ENCODE results near the gene CATSPERE. TPM values are rescaled to one million over a fixed set of nuclear protein-coding genes. Genes with fewer than 3 reads are reported as not detected.

The CATSPERE gene
- total RNA-seq, 2 experiments from 2014 or later = 0.20 to 0.58 TPM

- POLR2A ChIA-PET = no interaction called here
- no peak for TF ChIP-seq CTCF (IDR thresholded peaks at IDR 0.05)
- no peak for DNase-seq
- Mint-ChIP-seq H3K4me3 (no peak overlapping the region), H3K4me1 (ENCODE audit: low read depth) (no peaks in the 10 kb centered on the region), H3K9me3 (no peaks in the 10 kb centered on the region), H3K36me3 (ENCODE audit: low read depth) (no peaks in the 10 kb centered on the region), H3K27me3 (peaks cover 4% of the 10 kb centered on the region), H3K27ac (no peak overlapping the region)
- intact Hi-C loops (cut with micrococcal nuclease) = no loop called here
- ATAC-seq = no peak
- CTCF ChIA-PET = interaction anchor here (4.6 kb wide), 1 partner anchor 37 kb away, joined by 17 read pairs; no protein-coding TSS in a partner anchor
Measured at GRCh38 chr1:244640917-244641316, 179.8 kb downstream of the CATSPERE start.

GRCh38 chr1:244642526-244642925, 181.5 kb downstream of the CATSPERE start:
- ChIA-PET POLR2A (interaction anchor here (0.6 kb wide), 1 partner anchor 203 kb away, joined by 3 read pairs; no protein-coding TSS in a partner anchor), CTCF (no interaction called here)
- ATAC-seq = no peak
- no peak overlapping the region for H3K27ac Mint-ChIP-seq
- peaks cover 4% of the 10 kb centered on the region for H3K27me3 Mint-ChIP-seq
- no peaks in the 10 kb centered on the region for H3K36me3 Mint-ChIP-seq (ENCODE audit: low read depth)
- no peak for TF ChIP-seq CTCF (IDR thresholded peaks at IDR 0.05)
- no peaks in the 10 kb centered on the region for H3K9me3 Mint-ChIP-seq
- intact Hi-C loops (cut with micrococcal nuclease) = no loop called here
- DNase-seq = no peak
- no peak overlapping the region for H3K4me3 Mint-ChIP-seq
- no peaks in the 10 kb centered on the region for H3K4me1 Mint-ChIP-seq (ENCODE audit: low read depth)

DNA sequence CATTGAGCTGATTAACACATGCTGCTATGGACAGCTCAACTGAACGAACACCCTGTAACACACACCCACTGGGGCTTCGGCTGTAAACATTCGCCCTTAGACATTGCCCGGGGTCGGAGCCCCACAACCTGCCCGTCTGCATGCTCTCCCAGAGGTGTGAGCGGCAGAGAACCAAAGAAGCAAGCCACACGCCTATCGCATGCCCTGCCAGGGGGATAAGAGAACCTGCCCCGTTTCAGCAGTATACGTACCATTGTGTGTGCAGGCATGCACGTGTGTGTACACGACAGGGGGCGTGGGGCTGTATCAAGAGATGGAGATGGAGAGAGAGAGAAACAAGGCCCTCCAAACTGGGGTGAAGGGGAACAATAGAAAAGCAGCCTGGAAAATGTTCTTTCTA, 181.9 kb downstream of the CATSPERE start:
- intact Hi-C loops (cut with micrococcal nuclease) = no loop called here
- TF ChIP-seq CTCF (IDR thresholded peaks at IDR 0.05) = no peak
- POLR2A ChIA-PET = no interaction called here
- Mint-ChIP-seq H3K9me3 (no peaks in the 10 kb centered on the region), H3K4me1 (ENCODE audit: low read depth) (no peaks in the 10 kb centered on the region), H3K4me3 (no peak overlapping the region), H3K36me3 (ENCODE audit: low read depth) (no peaks in the 10 kb centered on the region), H3K27me3 (peaks cover 4% of the 10 kb centered on the region), H3K27ac (no peak overlapping the region)
- ATAC-seq = no peak
- no peak for DNase-seq
- CTCF ChIA-PET = no interaction called here

DNA sequence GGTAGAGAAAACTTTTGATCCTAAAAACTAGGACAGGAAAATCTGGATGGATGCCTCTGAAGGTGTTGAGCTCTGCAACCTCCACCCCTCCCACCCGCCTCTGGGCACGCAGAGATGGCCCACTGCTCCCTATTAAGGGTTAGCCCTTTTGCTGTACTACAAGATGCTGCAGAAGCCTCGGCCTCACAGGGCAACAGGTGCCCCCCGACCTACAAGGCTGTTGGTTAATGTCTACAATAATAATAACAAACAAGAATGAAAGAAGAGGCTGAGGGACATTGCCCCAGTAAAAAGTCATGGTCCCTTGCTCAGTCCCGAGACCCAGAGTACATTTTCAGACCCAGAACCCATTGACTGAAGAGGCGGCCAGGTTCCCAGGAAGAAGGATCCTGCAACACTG, 184.3 kb downstream of the CATSPERE start:
- no peak overlapping the region for H3K27ac Mint-ChIP-seq
- POLR2A ChIA-PET = no interaction called here

GRCh38 chr1:244645890-244646289, 184.8 kb downstream of the CATSPERE start:
- TF ChIP-seq CTCF (IDR thresholded peaks at IDR 0.05) = no peak
- Mint-ChIP-seq H3K27ac (no peak overlapping the region), H3K27me3 (peaks cover 4% of the 10 kb centered on the region), H3K4me1 (ENCODE audit: low read depth) (no peaks in the 10 kb centered on the region), H3K9me3 (no peaks in the 10 kb centered on the region), H3K36me3 (ENCODE audit: low read depth) (no peaks in the 10 kb centered on the region), H3K4me3 (no peak overlapping the region)
- ChIA-PET POLR2A (no interaction called here), CTCF (no interaction called here)
- DNase-seq = no peak
- ATAC-seq = no peak
- intact Hi-C loops (cut with micrococcal nuclease) = no loop called here

More for the DNA sequence above, 184.3 kb downstream of the CATSPERE start:
- intact Hi-C loops (cut with micrococcal nuclease) = no loop called here
- no peaks in the 10 kb centered on the region for H3K9me3 Mint-ChIP-seq
- no peaks in the 10 kb centered on the region for H3K4me1 Mint-ChIP-seq (ENCODE audit: low read depth)
- CTCF ChIA-PET = interaction anchor here (0.8 kb wide), 1 partner anchor 41 kb away, joined by 3 read pairs; no protein-coding TSS in a partner anchor
- no peak for TF ChIP-seq CTCF (IDR thresholded peaks at IDR 0.05)
- H3K27me3 Mint-ChIP-seq = peaks cover 4% of the 10 kb centered on the region
- no peak for DNase-seq
- no peaks in the 10 kb centered on the region for H3K36me3 Mint-ChIP-seq (ENCODE audit: low read depth)
- ATAC-seq = no peak
- H3K4me3 Mint-ChIP-seq = no peak overlapping the region

Measured in activated CD8-positive, alpha-beta T cell treated with anti-CD3 and anti-CD28 coated beads for 36 hours (primary cell).